ENCODE results near the gene GLI3.

Gene GLI3

GRCh38 chr7:42099066-42099465 lies 137.9 kb downstream of the GLI3 start:
- no peak overlapping the region for H3K4me3 ChIP-seq
- no peak for TF ChIP-seq CTCF (IDR thresholded peaks at IDR 0.05)
- DNase-seq (ENCODE audit: low spot score) = no peak
- H3K27ac ChIP-seq = no peak overlapping the region

GRCh38 chr7:42097752-42098151 lies 139.3 kb downstream of the GLI3 start:
- no peak for TF ChIP-seq CTCF (IDR thresholded peaks at IDR 0.05)
- H3K4me3 ChIP-seq = no peak overlapping the region
- DNase-seq (ENCODE audit: low spot score) = no peak
- no peak overlapping the region for H3K27ac ChIP-seq

DNA sequence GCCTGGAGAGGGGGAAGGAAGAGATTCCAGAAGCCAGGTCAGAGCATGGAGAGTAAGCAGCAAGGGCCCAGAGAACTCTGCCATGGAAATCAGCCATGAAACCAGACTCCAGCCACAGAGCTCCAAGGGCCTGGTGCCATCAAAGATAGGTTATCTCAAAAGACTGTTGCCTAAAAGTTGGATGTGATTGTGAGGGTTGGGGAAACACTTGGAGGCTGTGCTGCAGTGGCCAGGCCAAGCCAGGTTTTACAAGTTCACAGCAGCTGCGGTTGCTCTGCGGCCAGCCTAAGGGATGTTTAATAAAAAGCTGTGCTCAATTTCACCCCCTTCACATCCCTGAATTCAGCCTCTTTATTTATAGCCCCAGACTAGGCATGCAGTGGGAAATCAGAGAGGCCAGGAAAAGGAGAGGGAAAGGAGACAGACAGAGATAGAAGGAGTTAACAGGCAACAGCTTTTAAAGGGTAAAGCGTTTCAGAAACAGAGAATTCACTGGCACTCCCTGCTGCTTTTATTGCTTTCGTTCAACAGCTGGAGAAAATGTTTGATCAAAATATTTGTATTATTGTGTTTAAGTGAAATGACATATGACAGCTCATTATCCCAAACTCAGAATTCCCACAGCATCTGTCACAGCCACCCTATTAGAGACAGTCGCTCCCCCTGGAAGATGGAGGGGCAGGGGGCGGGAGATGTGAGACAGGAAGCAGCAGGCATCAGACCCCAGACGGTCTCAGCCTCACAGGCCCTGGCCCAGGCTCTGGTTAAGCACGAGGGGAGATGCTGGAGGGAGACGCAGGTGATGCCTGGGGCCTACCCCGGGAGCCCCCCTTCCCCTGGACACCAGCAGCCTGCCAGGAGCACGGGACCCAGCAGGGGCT lies 140.1 kb downstream of the GLI3 start:
- no peak for TF ChIP-seq CTCF (IDR thresholded peaks at IDR 0.05)
- H3K27ac ChIP-seq = no peak overlapping the region
- H3K4me3 ChIP-seq = no peak overlapping the region
- DNase-seq (ENCODE audit: low spot score) = no peak

- Histone ChIP-seq H3K27ac (no peak overlapping the region), H3K4me3 (no peak overlapping the region)
- no peak for DNase-seq (ENCODE audit: low spot score)
- no peak for TF ChIP-seq CTCF (IDR thresholded peaks at IDR 0.05)
Measured at GRCh38 chr7:42096268-42096667, 140.7 kb downstream of the GLI3 start.

- no peak for TF ChIP-seq CTCF (IDR thresholded peaks at IDR 0.05)
- Histone ChIP-seq H3K27ac (no peak overlapping the region), H3K4me3 (no peak overlapping the region)
- no peak for DNase-seq (ENCODE audit: low spot score)
Measured at GRCh38 chr7:42095791-42096190, 141.2 kb downstream of the GLI3 start.

GRCh38 chr7:42093349-42093905 lies 143.6 kb downstream of the GLI3 start:
- no peak overlapping the region for H3K4me3 ChIP-seq
- no peak overlapping the region for H3K27ac ChIP-seq
- TF ChIP-seq CTCF (IDR thresholded peaks at IDR 0.05) = no peak
- DNase-seq (ENCODE audit: low spot score) = no peak

Data from coronary artery (tissue), 2 donors.